Erythroblast (primary cell): Measurements from ENCODE around the gene CDK11A.

Source experiments
- DNase-seq, 2 experiments: peaks; one replicate each; lab custom pipeline; 2025; lab: John Stamatoyannopoulos, UW
- GATA1 ChIP-seq: IDR thresholded peaks from 2 replicates; pipeline ENCODE4 v1.6.1; 2011; ENCODE audit warnings: low read depth, mild to moderate bottlenecking, control low read depth, low read length, moderate library complexity
- POLR2A ChIP-seq: IDR thresholded peaks from 2 replicates; pipeline ENCODE4 v1.6.1; 2011; ENCODE audit warnings: mild to moderate bottlenecking, low read length

CDK11A gene

DNA sequence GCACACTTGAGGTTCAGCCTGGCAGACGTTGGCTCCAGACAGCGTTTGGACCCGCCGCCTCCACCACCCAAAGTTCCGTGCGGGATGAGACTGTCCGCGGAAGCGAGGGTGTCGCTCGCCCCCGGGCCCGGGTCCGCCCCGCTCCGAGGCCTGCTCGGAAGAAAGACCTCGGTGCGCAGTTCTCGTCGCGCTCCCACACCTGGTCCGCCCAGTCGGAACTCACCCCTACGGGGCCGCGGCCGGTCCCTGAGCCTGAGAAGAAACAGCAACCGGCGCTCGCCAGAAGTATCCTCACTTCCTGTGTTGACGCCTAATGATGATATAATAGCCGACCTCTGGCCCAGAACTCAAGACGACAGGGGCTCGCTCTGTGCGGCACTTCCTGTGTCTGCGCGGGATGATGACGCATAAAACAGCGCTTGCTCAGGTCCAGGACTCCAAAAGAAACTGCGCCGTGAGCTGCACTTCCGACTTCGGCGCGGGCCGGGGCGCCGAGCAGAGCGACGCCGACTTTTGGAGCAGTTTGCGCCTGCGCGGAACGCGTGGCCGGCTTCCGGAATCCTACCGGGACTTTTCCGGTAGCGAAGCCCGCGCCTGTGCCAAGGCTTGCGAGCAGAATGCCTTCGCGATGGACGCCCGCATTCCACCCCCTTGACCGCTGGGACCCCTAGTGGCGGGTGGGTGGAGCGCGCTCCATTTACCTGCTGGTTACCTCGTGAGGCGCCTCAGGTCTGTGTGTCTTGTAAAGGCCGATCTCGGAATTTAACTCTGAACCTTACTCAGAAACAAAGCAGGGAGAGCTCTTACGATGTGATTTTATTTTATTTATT lies at the start of gene CDK11A:
TSS of gene CDK11A (minus strand) at position 323 of the 830 bp plus-strand sequence. CDS start 1,539 bp downstream, outside the sequence.
- DNase-seq: peak; percentile 100
- peak; percentile 68 for TF ChIP-seq POLR2A

DNA sequence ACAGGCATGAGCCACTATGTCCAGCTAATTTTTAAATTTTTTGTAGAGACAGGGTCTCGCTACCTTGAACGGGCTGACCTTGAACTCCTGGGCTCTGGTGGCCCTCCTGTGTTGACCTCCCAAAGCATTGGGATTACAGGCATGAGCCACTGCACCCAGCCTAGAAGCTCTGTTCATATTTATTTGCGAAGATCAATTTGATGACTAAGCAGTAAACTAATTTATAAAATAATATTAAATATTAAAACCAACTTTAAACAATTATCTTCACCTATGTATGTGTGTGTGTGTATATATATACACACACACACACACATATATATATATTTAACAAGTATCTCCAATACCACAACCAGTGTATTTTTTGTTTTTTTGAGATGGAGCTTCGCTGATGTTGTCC lies 49.7 kb upstream of the CDK11A start:
- TF ChIP-seq GATA1: no peak
- no peak for TF ChIP-seq POLR2A
- DNase-seq: no peak

DNA sequence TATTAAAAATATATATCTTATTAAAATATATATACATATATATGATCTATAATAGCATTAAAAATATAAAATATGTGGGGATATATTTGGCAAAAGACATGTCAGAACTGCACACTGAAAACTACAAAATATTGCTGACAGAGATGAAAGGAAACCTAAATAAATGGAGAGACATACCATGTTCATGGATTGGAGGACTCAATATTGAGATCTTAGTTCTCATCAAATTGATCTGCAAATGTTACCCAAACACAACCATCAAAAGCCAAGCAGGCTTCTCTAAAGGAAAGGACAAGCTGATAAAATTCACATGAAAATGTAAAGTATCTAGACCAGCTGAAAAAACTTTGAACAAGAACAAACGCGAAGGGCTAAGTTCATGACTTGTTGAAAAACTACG lies 46.9 kb upstream of the CDK11A start:
- TF ChIP-seq POLR2A (no peak), GATA1 (no peak)
- no peak for DNase-seq

DNA sequence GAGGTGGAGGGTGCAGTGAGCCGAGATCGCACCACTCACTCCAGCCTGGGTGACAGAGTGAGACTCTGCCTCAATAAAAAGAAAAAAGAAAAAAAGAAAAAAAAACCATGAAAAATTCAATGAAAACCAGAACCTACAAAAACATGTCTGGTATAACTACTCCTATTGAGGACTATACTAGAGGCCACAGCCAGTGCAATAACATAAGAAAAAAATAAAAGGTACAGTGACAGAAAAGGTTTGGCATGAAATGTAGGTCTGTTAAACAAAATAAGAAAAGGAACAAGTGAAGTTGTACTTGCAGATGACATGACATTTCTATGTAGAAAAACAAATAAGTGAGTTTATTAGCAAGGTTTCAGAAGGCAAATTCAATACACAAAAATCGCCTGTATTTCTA lies 45.9 kb upstream of the CDK11A start:
- no peak for TF ChIP-seq POLR2A
- TF ChIP-seq GATA1: no peak
- DNase-seq: no peak

DNA sequence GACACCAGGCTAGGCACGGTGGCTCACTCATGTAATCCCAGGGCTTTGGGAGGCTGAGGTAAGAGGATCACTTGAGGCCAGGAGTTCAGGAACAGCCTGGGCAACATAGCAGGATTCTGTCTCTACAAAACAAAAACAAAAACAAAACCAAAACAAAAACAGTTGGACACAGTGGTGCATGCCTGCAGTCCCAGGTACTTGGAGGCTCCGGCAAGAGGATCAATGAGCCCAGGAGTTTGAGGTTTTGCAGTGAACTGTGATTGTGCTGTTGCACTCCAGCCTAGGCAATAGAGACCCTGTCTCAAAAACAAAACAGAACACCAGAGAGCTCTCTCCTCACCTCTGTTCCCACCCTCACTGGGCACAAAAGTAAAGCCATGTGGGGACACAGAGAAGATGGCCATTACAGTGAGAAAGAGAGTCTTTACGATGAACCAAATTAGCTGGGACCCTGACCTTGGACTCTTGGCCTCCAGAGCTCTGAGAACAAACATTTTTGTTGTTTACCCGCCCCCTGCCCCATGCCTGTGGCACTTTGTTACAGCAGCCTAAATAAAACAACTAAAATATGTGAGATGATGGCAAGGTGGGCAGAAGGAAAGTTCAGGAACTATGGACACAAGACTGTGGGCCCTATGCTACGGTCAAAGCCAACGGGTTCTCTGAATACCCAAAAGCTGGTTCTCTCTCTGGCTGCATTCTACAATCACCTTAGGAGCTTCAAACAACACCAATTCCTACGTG lies 44.3 kb upstream of the CDK11A start:
- TF ChIP-seq GATA1: no peak
- DNase-seq: no peak

DNA sequence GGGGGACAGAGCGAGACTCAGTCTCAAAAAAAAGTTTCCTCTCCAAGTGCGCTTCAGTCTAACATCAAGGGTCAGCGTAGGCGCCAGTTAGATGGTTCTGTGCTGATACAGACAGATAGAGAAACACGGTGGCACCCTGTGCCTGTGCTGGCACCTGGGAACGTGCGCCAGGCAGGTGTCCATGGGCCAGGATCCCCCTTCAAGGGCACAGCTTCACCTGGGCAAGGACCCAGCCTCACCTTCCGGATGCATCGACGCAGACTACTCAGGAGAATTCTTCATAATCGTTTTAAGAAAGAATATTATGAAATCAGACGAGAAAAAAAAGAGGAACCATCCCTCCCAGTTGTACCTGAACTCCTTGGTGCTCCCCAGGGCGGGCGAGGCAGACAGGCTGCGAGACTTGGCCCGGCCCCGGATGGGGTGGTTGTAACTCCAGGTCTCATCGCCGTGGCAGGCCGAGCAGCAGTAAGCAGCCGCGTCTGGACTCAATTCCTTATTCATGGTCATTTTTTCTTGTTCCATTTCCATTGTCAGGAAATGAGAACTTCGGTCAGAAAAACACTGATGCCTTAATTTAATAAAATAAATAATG lies 40.8 kb upstream of the CDK11A start:
- TF ChIP-seq POLR2A (no peak), GATA1 (no peak)
- no peak for DNase-seq

DNA sequence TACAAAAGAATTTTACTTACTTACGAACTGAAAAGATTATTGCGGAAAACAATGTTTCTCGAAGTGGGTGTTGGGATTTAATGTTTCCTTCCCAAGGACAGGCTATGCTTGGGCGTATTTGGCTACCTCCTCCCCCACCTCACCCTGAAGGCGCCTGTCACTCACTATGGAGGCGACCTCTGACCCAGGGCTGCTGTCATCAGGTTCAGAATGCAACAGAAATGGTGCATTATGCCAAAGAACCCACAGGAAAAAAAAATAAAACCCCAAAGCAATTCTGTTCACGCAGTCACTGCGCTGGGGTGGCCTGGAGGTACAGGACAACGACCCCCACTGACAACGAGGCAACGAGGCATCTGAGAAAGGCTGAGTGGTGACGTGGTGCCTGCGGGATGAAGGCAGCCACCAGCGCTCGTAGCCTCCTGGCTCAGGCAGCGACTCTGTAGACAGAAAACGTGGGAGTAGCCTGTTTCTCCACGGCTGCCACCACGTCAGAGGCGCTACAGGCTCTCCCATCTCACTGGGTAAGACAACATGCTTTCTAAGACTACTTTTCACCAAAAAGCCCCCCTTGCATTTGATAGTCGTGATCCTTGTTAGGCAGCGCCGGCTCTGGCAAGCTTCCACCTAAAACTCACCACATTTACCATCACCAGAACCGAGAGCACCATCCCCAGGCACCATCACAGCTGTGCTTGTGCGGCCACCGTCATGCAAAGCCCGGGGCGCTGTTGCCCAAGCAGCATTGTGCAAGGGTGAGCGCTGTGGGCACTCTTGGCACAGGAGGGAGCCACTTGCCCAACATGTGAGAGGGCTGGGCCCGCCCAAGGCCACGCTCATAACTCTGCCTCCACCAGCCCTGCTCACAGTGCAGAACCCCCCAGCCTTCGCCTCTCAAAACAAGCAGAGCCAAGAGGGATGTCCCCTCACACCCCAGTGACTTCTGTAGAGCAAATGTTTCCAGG lies 39.8 kb upstream of the CDK11A start:
- no peak for DNase-seq
- TF ChIP-seq POLR2A (no peak), GATA1 (no peak)

DNA sequence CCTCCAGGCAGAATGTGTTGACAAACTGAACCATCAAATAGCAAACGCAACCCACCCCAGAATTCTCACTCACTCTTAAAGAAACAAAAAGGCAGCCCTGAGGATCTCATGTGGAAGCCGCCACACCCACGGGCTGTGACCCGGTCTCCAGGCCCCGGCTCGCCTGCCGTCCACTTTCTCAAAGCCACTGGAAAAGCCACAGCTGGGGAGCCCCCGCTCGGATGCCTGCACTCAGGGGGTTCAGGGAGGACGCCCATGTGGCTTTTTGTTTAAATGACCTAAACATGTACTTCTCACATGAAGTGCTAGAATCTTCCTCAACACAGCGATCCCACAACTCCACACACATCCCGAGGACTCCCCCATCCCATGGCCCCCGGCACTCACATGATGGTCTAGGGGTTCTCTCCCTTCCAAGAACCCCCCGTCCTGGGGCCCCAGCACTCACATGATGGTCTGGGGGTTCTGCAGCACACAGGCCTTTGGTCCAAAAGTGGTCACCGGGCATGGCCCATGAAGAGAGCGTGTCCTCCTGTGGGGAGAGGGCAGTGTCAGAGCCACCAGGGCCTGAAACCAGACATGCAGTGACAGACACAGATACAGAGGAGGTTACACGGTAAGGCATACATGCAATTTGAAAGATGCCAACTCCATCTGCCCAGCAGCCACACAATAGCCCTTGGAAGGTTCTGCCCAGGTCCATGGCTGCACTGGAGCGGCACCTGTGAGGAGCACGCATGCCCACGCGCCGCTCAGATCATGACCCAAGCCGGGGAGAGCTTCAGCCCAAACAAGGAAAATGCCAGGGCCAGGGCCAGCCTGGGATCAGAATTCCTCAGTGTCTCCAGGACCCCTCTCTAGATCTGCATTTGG lies 37.6 kb upstream of the CDK11A start:
- DNase-seq: no peak
- TF ChIP-seq POLR2A: no peak
- no peak for TF ChIP-seq GATA1

DNA sequence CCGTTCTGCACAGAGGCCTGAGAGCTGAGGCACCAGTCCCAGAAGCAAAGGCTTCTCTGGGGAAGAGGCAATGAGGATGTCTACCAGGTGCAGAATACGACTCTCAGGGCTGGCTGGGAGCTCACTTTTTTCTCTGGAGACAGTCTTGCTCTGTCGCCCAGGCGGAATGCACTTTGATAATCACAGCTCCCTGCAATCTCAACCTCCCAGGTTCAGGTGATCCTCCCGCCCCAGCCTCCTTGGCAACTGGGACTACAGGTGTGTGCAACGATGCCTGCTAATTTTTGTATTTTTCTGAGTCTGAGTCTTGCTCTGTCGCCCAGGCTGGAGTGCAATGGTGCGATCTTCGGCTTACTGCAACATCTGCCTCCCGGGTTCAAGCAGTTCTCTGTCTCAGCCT lies 36.6 kb upstream of the CDK11A start:
- TF ChIP-seq POLR2A (no peak), GATA1 (no peak)
- DNase-seq: no peak

DNA sequence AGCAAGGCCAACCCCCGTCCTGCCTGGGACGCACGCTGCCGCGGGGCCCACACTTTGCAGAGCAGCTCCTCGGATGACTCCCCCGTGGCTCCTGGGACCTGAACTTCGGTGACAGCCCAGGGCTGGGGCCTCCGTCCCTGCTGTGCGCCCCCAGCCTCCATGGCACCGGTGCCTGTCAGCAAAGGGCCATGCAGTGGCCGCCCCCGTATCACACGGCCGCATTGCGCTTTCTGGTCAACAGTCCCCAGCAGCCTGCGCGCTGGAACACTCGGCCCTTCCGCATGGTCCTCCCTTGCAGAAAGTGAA lies 36.1 kb upstream of the CDK11A start:
- TF ChIP-seq POLR2A (no peak), GATA1 (no peak)
- DNase-seq: no peak

DNA sequence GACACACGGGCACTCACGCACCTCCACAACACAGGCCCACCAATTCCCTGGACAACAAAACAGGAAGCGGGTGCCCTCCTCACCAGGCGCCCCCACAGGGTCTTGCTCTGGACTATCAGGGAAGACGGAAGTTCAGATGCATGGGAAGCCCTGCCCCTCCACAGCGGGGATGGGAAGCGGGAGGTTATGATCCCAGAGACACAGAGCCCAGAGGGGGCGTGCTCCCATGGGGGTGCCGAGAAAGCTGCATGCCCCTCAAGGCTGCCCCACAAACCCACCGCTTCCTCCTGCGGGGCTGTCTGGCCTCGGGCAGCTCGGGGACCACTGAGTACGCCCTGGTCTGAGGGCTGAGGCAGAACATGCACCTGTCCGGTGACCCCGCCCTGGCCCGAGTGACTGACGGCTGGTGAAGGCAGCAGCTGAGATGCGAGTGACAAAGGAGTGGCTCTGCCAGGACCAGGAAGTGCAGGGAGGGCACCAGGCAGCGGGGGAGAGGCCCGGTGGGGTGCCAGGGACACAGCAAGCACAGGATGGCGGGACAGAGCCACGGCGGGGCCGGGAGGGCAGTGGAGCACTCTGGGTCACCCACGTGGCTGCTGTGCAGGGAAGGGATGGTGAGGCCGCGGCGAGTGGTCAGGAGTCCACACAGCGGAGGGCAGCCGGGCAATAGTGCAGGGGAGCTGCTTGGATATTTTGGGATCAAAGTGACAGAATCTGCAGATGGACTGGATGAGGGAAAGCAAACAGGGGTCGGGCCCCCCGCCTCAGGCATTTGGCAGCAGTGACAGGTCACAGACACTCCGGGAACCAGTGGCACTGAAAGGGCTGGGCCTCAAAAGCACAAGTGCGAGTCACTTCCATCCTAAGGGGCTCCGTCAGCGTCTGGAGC lies 35.5 kb upstream of the CDK11A start:
- DNase-seq: no peak
- no peak for TF ChIP-seq GATA1
- no peak for TF ChIP-seq POLR2A
